Coronary artery (tissue), 2 donors: ENCODE results near the gene ARID1B.

Source experiments
- DNase-seq: peaks from one replicate; pipeline ENCODE4 v3.0.0-alpha.2; 2017; ENCODE audit warnings: low spot score
- H3K27ac ChIP-seq, 2 donors: fragments of 200-600 bp; sonication (generic); one replicate each; pipeline ENCODE4 v1.5.1; 2016 to 2019
- H3K4me3 ChIP-seq: fragments of 200-600 bp; sonication (generic); 2 replicates; pipeline ENCODE4 v1.5.1; 2016; ENCODE audit warnings: mild to moderate bottlenecking, moderate library complexity
- CTCF ChIP-seq: fragments of 200-600 bp; sonication (generic); IDR thresholded peaks from one replicate; pipeline ENCODE4 v1.5.1; 2019; ENCODE audit warnings: antibody characterized with exemption

Gene ARID1B

GRCh38 chr6:157075549-157076450 is 298.6 kb downstream of the ARID1B start:
- TF ChIP-seq CTCF = no peak
- H3K27ac ChIP-seq = peak overlapping the region in 1 of 2 donors; percentile 35
- no peak for DNase-seq
- H3K4me3 ChIP-seq = peak overlapping the region; percentile 4

- DNase-seq = no peak
- no peak for TF ChIP-seq CTCF
- Histone ChIP-seq H3K4me3 (no peak overlapping the region), H3K27ac (no peak overlapping the region)
Measured at GRCh38 chr6:157076451-157076822, 299.3 kb downstream of the ARID1B start.

- no peak for DNase-seq
- Histone ChIP-seq H3K4me3 (no peak overlapping the region), H3K27ac (no peak overlapping the region)
- TF ChIP-seq CTCF = no peak
Measured at GRCh38 chr6:157077251-157077650, 300.1 kb downstream of the ARID1B start.

GRCh38 chr6:157078326-157078725 is 301.1 kb downstream of the ARID1B start:
- TF ChIP-seq CTCF = no peak
- Histone ChIP-seq H3K27ac (no peak overlapping the region), H3K4me3 (no peak overlapping the region)
- no peak for DNase-seq

- no peak overlapping the region for H3K4me3 ChIP-seq
- no peak for DNase-seq
- TF ChIP-seq CTCF = no peak
- no peak overlapping the region for H3K27ac ChIP-seq
Measured at GRCh38 chr6:157079277-157079676, 302.1 kb downstream of the ARID1B start.

- Histone ChIP-seq H3K27ac (no peak overlapping the region), H3K4me3 (no peak overlapping the region)
- DNase-seq = no peak
- TF ChIP-seq CTCF = no peak
Measured at GRCh38 chr6:157079771-157080170, 302.6 kb downstream of the ARID1B start.

GRCh38 chr6:157080986-157081391 is 303.8 kb downstream of the ARID1B start:
- H3K27ac ChIP-seq = no peak overlapping the region
- H3K4me3 ChIP-seq = no peak overlapping the region
- TF ChIP-seq CTCF = no peak
- DNase-seq = no peak
